Stimulated activated CD4-positive, alpha-beta T cell treated with anti-CD3 and anti-CD28 coated beads, Interleukin-1b, Interleukin-23, amount 100 ng/mL, for 4 hours (primary cell): ENCODE results near the gene ZNF506.
"Not testable (repeated sequence)": the region's sequence is repeated elsewhere in the genome, so short reads cannot be mapped to it uniquely, and the experiment has no call there.

Experiments
- DNase-seq, 2 donors: peaks; one replicate each; pipeline ENCODE4 v3.0.0-alpha.2; 2020; ENCODE audit warnings: low read depth in 2 of 2

The ZNF506 gene

GRCh38 chr19:19778666-19779065 lies 42.9 kb downstream of the ZNF506 start:
- no peak for DNase-seq

- no peak for DNase-seq
Observed at GRCh38 chr19:19777692-19778091, 43.9 kb downstream of the ZNF506 start.

- DNase-seq, result peak; percentile 81 to 84
Observed at GRCh38 chr19:19776206-19777008, 45.1 kb downstream of the ZNF506 start.

GRCh38 chr19:19775891-19776205 lies 45.7 kb downstream of the ZNF506 start:
- no peak for DNase-seq

GRCh38 chr19:19774354-19775033 lies 47.1 kb downstream of the ZNF506 start:
- DNase-seq, result no peak

- DNase-seq, result not testable (repeated sequence)
Observed at GRCh38 chr19:19771963-19772362, 49.6 kb downstream of the ZNF506 start.

GRCh38 chr19:19769971-19770370 lies 51.6 kb downstream of the ZNF506 start:
- not testable (repeated sequence) for DNase-seq

- DNase-seq, result no peak
Observed at GRCh38 chr19:19758164-19758563, 63.4 kb downstream of the ZNF506 start.

GRCh38 chr19:19752760-19753403 lies 68.7 kb downstream of the ZNF506 start:
- DNase-seq, result no peak

GRCh38 chr19:19751846-19752245 lies 69.7 kb downstream of the ZNF506 start:
- DNase-seq, result no peak

- DNase-seq, result no peak
Observed at GRCh38 chr19:19750842-19751790, 70.4 kb downstream of the ZNF506 start.

GRCh38 chr19:19749908-19750841 lies 71.4 kb downstream of the ZNF506 start:
- no peak for DNase-seq

GRCh38 chr19:19749117-19749907 lies 72.2 kb downstream of the ZNF506 start:
- no peak for DNase-seq

- no peak for DNase-seq
Observed at GRCh38 chr19:19748249-19748938, 73.2 kb downstream of the ZNF506 start.

GRCh38 chr19:19747357-19748220 lies 74.0 kb downstream of the ZNF506 start:
- DNase-seq, result no peak

- no peak for DNase-seq
Observed at GRCh38 chr19:19746286-19747213, 75.0 kb downstream of the ZNF506 start.
